Endodermal cell (in vitro differentiated cells): ENCODE results near the gene GTF2IRD1. TPM values are rescaled to one million over a fixed set of nuclear protein-coding genes. Genes with fewer than 3 reads are reported as not detected.

Source experiments
- DNase-seq: peaks from one replicate; pipeline ENCODE4 v3.0.0-alpha.2; 2017
- H3K27ac ChIP-seq: 2 replicates; pipeline ENCODE4 v1.5.1; 2013; ENCODE audit warnings: mild to moderate bottlenecking, low read depth, low read length, moderate library complexity
- H3K27me3 ChIP-seq: 2 replicates; pipeline ENCODE4 v1.6.1; 2013; ENCODE audit warnings: mild to moderate bottlenecking, low read length, moderate library complexity; ENCODE audit not compliant: insufficient read depth, control insufficient read depth, poor library complexity, severe bottlenecking
- H3K36me3 ChIP-seq: 2 replicates; pipeline ENCODE4 v1.7.0; 2013; ENCODE audit warnings: mild to moderate bottlenecking, low read length, moderate library complexity; ENCODE audit not compliant: control insufficient read depth, insufficient read depth
- H3K4me1 ChIP-seq: one replicate; pipeline ENCODE4 v1.7.0; 2013; ENCODE audit warnings: low read length; ENCODE audit not compliant: control insufficient read depth, insufficient read depth
- H3K4me3 ChIP-seq: 2 replicates; pipeline ENCODE4 v1.5.1; 2013; ENCODE audit warnings: mild to moderate bottlenecking, low read length, moderate library complexity
- H3K9ac ChIP-seq: 2 replicates; pipeline ENCODE4 v1.6.1; 2013; ENCODE audit warnings: mild to moderate bottlenecking, low read length, moderate library complexity; ENCODE audit not compliant: poor library complexity, severe bottlenecking; ENCODE audit errors: extremely low read depth
- H3K9me3 ChIP-seq: 2 replicates; pipeline ENCODE4 v1.6.1; 2013; ENCODE audit warnings: mild to moderate bottlenecking, low read length, moderate library complexity; ENCODE audit not compliant: control insufficient read depth
- H3K27ac Mint-ChIP-seq: 2 replicates; pipeline ENCODE4 v1.8.0; 2020; ENCODE audit warnings: mixed read lengths
- H3K27me3 Mint-ChIP-seq: 2 replicates; pipeline ENCODE4 v1.8.0; 2021; ENCODE audit warnings: mild to moderate bottlenecking, mixed read lengths; ENCODE audit not compliant: insufficient read depth
- H3K36me3 Mint-ChIP-seq: 2 replicates; pipeline ENCODE4 v1.8.0; 2020; ENCODE audit warnings: low read depth, mixed read lengths
- H3K4me1 Mint-ChIP-seq: 2 replicates; pipeline ENCODE4 v1.8.0; 2020; ENCODE audit warnings: mixed read lengths
- H3K4me3 Mint-ChIP-seq: 2 replicates; pipeline ENCODE4 v1.8.0; 2020; ENCODE audit warnings: mild to moderate bottlenecking, moderate library complexity, mixed read lengths
- H3K9me3 Mint-ChIP-seq: 2 replicates; pipeline ENCODE4 v1.8.0; 2020; ENCODE audit warnings: mild to moderate bottlenecking, mixed read lengths
- CTCF ChIP-seq: fragments of 200-600 bp; sonication (generic); conservative IDR thresholded peaks from 2 replicates; pipeline ENCODE4 v1.5.0; 2021; ENCODE audit warnings: antibody characterized with exemption, mild to moderate bottlenecking
- WGBS, 2 experiments: methylation state at CpG; one replicate each; pipeline versions ENCODE4 v1.1.5 to v1.1.7; 2013; ENCODE audit warnings: missing lambda C conversion rate in 2 of 2, mixed read lengths in 1 of 2; ENCODE audit not compliant: insufficient coverage in 1 of 2, insufficient read length in 1 of 2; 5-methylcytosine and 5-hydroxymethylcytosine counted together
- total RNA-seq, 2 donors: library from RNA; stranded (reverse); fragmentation: NEBNext Ultra II Directional in 1 of 2; extraction: Animal tissue kit (Norgen Biotek cat#: 25700) in 1 of 2; gene quantifications; 2 replicates in 1 of 2; 3 replicates in 1 of 2; pipeline ENCODE4 v1.2.1, GENCODE V29; 2021

The GTF2IRD1 gene
- total RNA-seq, 2 donors from 2014 or later: 54.8 to 84.4 TPM

- Mint-ChIP-seq H3K9me3 (no peaks in the 10 kb centered on the region), H3K36me3 (peaks cover 20% of the 10 kb centered on the region), H3K27me3 (no peaks in the 10 kb centered on the region), H3K4me3 (no peak overlapping the region), H3K4me1 (peaks cover 31% of the 10 kb centered on the region), H3K27ac (peak overlapping the region; percentile 82)
- DNase-seq: peak; percentile 73
- Histone ChIP-seq H3K4me1 (peaks cover 14% of the 10 kb centered on the region), H3K27ac (no peak overlapping the region), H3K36me3 (peaks cover 28% of the 10 kb centered on the region), H3K4me3 (no peak overlapping the region), H3K27me3 (no peaks in the 10 kb centered on the region), H3K9me3 (no peaks in the 10 kb centered on the region), H3K9ac (peak overlapping the region; percentile 30)
- peak; percentile 71 for TF ChIP-seq CTCF
- WGBS, 2 experiments: 88 to 90% methylated on average over 14 to 17 of the region's 17 CpGs
Observed at GRCh38 chr7:74584160-74584954, 130.7 kb downstream of the GTF2IRD1 start.

- no peak for TF ChIP-seq CTCF
- Histone ChIP-seq H3K9ac (no peak overlapping the region), H3K27me3 (no peaks in the 10 kb centered on the region), H3K4me3 (no peak overlapping the region), H3K27ac (peak overlapping the region; percentile 77), H3K9me3 (no peaks in the 10 kb centered on the region), H3K36me3 (peaks cover 32% of the 10 kb centered on the region), H3K4me1 (peaks cover 12% of the 10 kb centered on the region)
- Mint-ChIP-seq H3K4me1 (peaks cover 24% of the 10 kb centered on the region), H3K36me3 (peaks cover 17% of the 10 kb centered on the region), H3K9me3 (no peaks in the 10 kb centered on the region), H3K27me3 (no peaks in the 10 kb centered on the region), H3K27ac (peak overlapping the region; percentile 74), H3K4me3 (no peak overlapping the region)
- no peak for DNase-seq
Observed at GRCh38 chr7:74585844-74586243, 132.1 kb downstream of the GTF2IRD1 start.

GRCh38 chr7:74586258-74587175 lies 132.8 kb downstream of the GTF2IRD1 start:
- Histone ChIP-seq H3K4me3 (no peak overlapping the region), H3K4me1 (peaks cover 12% of the 10 kb centered on the region), H3K36me3 (peaks cover 36% of the 10 kb centered on the region), H3K27me3 (no peaks in the 10 kb centered on the region), H3K9me3 (no peaks in the 10 kb centered on the region), H3K9ac (no peak overlapping the region), H3K27ac (peak overlapping the region; percentile 77)
- H3K4me1 Mint-ChIP-seq: peaks cover 24% of the 10 kb centered on the region
- WGBS, 2 experiments: 83 to 91% methylated on average over 9 to 18 of the region's 18 CpGs
- H3K36me3 Mint-ChIP-seq: peaks cover 22% of the 10 kb centered on the region
- H3K27me3 Mint-ChIP-seq: no peaks in the 10 kb centered on the region
- H3K27ac Mint-ChIP-seq: peak overlapping the region; percentile 69
- no peaks in the 10 kb centered on the region for H3K9me3 Mint-ChIP-seq
- no peak for DNase-seq
- TF ChIP-seq CTCF: no peak
- H3K4me3 Mint-ChIP-seq: no peak overlapping the region
